Vagina (tissue), 2 donors: ENCODE measurements around the gene ALDH18A1. TPM values are rescaled to one million over a fixed set of nuclear protein-coding genes. Genes with fewer than 3 reads are reported as not detected.

Experiments used
- DNase-seq, 2 donors: peaks; one replicate each; pipeline ENCODE4 v3.0.0-alpha.2; 2017; ENCODE audit errors: extremely low spot score in 2 of 2
- H3K27ac ChIP-seq: fragments of 200-600 bp; sonication (generic); one replicate; pipeline ENCODE4 v1.5.1; 2019
- H3K27me3 ChIP-seq: fragments of 200-600 bp; sonication (generic); one replicate; pipeline ENCODE4 v1.5.1; 2019
- H3K36me3 ChIP-seq, 2 donors: fragments of 200-600 bp; sonication (generic); one replicate each; pipeline ENCODE4 v1.5.1; 2017 to 2019
- H3K4me1 ChIP-seq: fragments of 200-600 bp; sonication (generic); one replicate; pipeline ENCODE4 v1.5.1; 2019
- H3K4me3 ChIP-seq, 2 donors: fragments of 200-600 bp; sonication (generic); 1 replicate in 1 of 2; 2 replicates in 1 of 2; pipeline ENCODE4 v1.5.1; 2016 to 2019
- H3K9me3 ChIP-seq: fragments of 200-600 bp; sonication (generic); one replicate; pipeline ENCODE4 v1.5.1; 2019
- CTCF ChIP-seq, 3 experiments: fragments of 450-650 bp in 2 of 3; fragments of 200-600 bp in 1 of 3; sonication (generic) in 1 of 3; IDR thresholded peaks; one replicate each; pipeline ENCODE4 v1.5.1; 2017 to 2019; ENCODE audit warnings: antibody characterized with exemption in 3 of 3, mild to moderate bottlenecking in 2 of 3, moderate library complexity in 2 of 3
- POLR2A ChIP-seq, 2 donors: fragments of 450-650 bp; IDR thresholded peaks; one replicate each; pipeline ENCODE4 v1.6.1; 2017; ENCODE audit warnings: antibody characterized with exemption in 2 of 2, mild to moderate bottlenecking in 2 of 2, moderate library complexity in 2 of 2
- POLR2AphosphoS5 ChIP-seq, 2 donors: sonication (generic); formaldehyde crosslinking; IDR thresholded peaks; one replicate each; pipeline ENCODE4 v1.9.0; 2017; ENCODE audit warnings: antibody characterized with exemption in 2 of 2, mild to moderate bottlenecking in 2 of 2, low read depth in 1 of 2; ENCODE audit not compliant: insufficient read depth in 1 of 2
- intact Hi-C: fragments of 100-400 bp; cut with DNase I; formaldehyde crosslinking; loops from one replicate; pipeline ENCODE4 v1.15.1; 2023
- total RNA-seq: library from RNA; depleted of rRNA; stranded (reverse); fragments of >200 nt; gene quantifications from one replicate; pipeline ENCODE4 v1.2.3, GENCODE V29; 2016

The ALDH18A1 gene
- total RNA-seq, 1 donor from 2014 or later = 21.4 TPM

GRCh38 chr10:95579835-95580535 lies 76.5 kb downstream of the ALDH18A1 start:
- no peaks in the 10 kb centered on the region for H3K9me3 ChIP-seq

DNA sequence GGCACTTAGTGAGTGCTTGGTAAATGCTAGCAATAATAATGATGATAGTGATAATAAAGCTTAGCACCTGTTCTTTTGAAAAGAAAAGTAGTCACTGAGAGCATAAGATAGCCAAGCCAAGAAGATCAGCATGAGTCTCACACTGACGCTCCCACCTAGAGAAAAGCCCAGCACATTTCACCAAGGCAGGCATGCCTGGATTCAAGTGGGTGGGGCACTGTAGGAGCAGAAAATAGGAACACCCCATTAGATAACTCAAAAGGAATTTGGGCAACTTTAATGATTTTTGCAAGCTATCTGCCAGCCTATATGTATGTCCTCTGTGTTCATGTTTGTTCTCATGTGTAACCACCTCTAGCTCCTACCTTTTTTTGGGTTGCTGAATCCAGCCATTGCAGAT lies 77.2 kb downstream of the ALDH18A1 start:
- no peak for DNase-seq
- H3K4me3 ChIP-seq = no peak overlapping the region
- intact Hi-C loops = no loop called here
- no peaks in the 10 kb centered on the region for H3K27me3 ChIP-seq
- H3K27ac ChIP-seq = no peak overlapping the region
- H3K9me3 ChIP-seq = no peaks in the 10 kb centered on the region
- no peaks in the 10 kb centered on the region for H3K36me3 ChIP-seq
- no peaks in the 10 kb centered on the region for H3K4me1 ChIP-seq
- TF ChIP-seq POLR2A (IDR thresholded peaks at IDR 0.05) = no peak
- no peak for TF ChIP-seq CTCF (IDR thresholded peaks at IDR 0.05)
- no peak for TF ChIP-seq POLR2AphosphoS5 (IDR thresholded peaks at IDR 0.05; ENCODE audit: insufficient read depth in 1 of 2, low read depth in 1 of 2)

More at GRCh38 chr10:95579835-95580535, 76.5 kb downstream of the ALDH18A1 start:
- intact Hi-C loops = no loop called here
- Histone ChIP-seq H3K27ac (no peak overlapping the region), H3K36me3 (no peaks in the 10 kb centered on the region), H3K4me3 (no peak overlapping the region), H3K27me3 (no peaks in the 10 kb centered on the region), H3K4me1 (no peaks in the 10 kb centered on the region)
- DNase-seq = no peak
- TF ChIP-seq POLR2AphosphoS5 (IDR thresholded peaks at IDR 0.05; ENCODE audit: insufficient read depth in 1 of 2, low read depth in 1 of 2) (no peak), CTCF (IDR thresholded peaks at IDR 0.05) (no peak), POLR2A (IDR thresholded peaks at IDR 0.05) (no peak)

DNA sequence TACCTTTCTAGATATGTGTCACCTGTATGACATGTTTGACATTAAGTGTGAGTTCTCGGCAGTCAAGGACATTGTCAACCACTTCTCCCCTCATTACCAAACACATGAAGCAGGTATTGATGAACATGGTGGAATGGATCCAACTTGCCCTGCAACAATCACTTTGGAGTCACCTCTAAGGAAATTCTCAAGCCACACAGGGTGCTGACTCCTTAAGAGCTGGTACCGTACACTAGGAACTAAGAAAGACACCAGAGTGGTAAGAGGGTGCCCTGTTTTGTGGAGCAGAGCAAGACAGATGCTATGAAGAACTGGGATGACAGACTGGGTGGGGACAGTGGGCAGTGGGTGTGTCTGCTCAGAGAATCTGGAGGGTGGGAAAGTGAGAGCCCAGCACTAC lies 77.9 kb downstream of the ALDH18A1 start:
- no peaks in the 10 kb centered on the region for H3K4me1 ChIP-seq
- no peaks in the 10 kb centered on the region for H3K9me3 ChIP-seq
- intact Hi-C loops = no loop called here
- H3K27ac ChIP-seq = no peak overlapping the region
- no peaks in the 10 kb centered on the region for H3K36me3 ChIP-seq
- H3K4me3 ChIP-seq = no peak overlapping the region
- TF ChIP-seq CTCF (IDR thresholded peaks at IDR 0.05) (no peak), POLR2AphosphoS5 (IDR thresholded peaks at IDR 0.05; ENCODE audit: insufficient read depth in 1 of 2, low read depth in 1 of 2) (no peak), POLR2A (IDR thresholded peaks at IDR 0.05) (no peak)
- no peak for DNase-seq
- H3K27me3 ChIP-seq = no peaks in the 10 kb centered on the region

- no peaks in the 10 kb centered on the region for H3K27me3 ChIP-seq
- intact Hi-C loops = no loop called here
- TF ChIP-seq POLR2AphosphoS5 (IDR thresholded peaks at IDR 0.05; ENCODE audit: insufficient read depth in 1 of 2, low read depth in 1 of 2) (no peak), CTCF (IDR thresholded peaks at IDR 0.05) (no peak)
- no peaks in the 10 kb centered on the region for H3K36me3 ChIP-seq
- no peaks in the 10 kb centered on the region for H3K9me3 ChIP-seq
- no peak overlapping the region for H3K27ac ChIP-seq
- DNase-seq = no peak
- no peak overlapping the region for H3K4me3 ChIP-seq
- H3K4me1 ChIP-seq = no peaks in the 10 kb centered on the region
These were observed 81.7 kb downstream of the ALDH18A1 start for GRCh38 chr10:95574649-95575365.
